Loucy (cell line): Measurements from ENCODE around the gene FANCC.

Source experiments
- H2AFZ ChIP-seq: fragments of 200-600 bp; sonication (generic); 2 replicates; pipeline ENCODE4 v1.6.0; 2016; ENCODE audit warnings: antibody characterized with exemption, mild to moderate bottlenecking, low read length, moderate library complexity
- H3F3A ChIP-seq: fragments of 200-600 bp; 2 replicates; pipeline ENCODE4 v1.6.0; 2016; ENCODE audit warnings: antibody characterized with exemption, low read depth, mild to moderate bottlenecking
- H3K27me3 ChIP-seq: fragments of 200-600 bp; sonication (generic); 2 replicates; pipeline ENCODE4 v1.6.1; 2014; ENCODE audit warnings: low read length, mild to moderate bottlenecking; ENCODE audit not compliant: insufficient read depth, poor library complexity, severe bottlenecking
- H3K36me3 ChIP-seq: fragments of 200-600 bp; sonication (generic); 2 replicates; pipeline ENCODE4 v1.6.1; 2016; ENCODE audit warnings: low read length; ENCODE audit not compliant: insufficient read depth
- H3K4me1 ChIP-seq: fragments of 200-600 bp; sonication (generic); 2 replicates; pipeline ENCODE4 v1.5.1; 2014; ENCODE audit warnings: low read length, mild to moderate bottlenecking; ENCODE audit not compliant: insufficient read depth, poor library complexity, severe bottlenecking
- H3K4me2 ChIP-seq: fragments of 200-600 bp; sonication (generic); 2 replicates; pipeline ENCODE4 v1.6.0; 2014; ENCODE audit warnings: antibody characterized with exemption, low read length, low read depth, mild to moderate bottlenecking; ENCODE audit not compliant: poor library complexity, severe bottlenecking
- H3K4me3 ChIP-seq: fragments of 200-600 bp; sonication (generic); 2 replicates; pipeline ENCODE4 v1.5.1; 2014; ENCODE audit warnings: low read length, mild to moderate bottlenecking, mixed read lengths; ENCODE audit not compliant: poor library complexity, severe bottlenecking
- H3K79me2 ChIP-seq: fragments of 200-600 bp; sonication (generic); 2 replicates; pipeline ENCODE4 v1.6.1; 2014; ENCODE audit warnings: low read length; ENCODE audit not compliant: insufficient read depth
- H3K9ac ChIP-seq: fragments of 200-600 bp; sonication (generic); 2 replicates; pipeline ENCODE4 v1.6.0; 2014; ENCODE audit warnings: mild to moderate bottlenecking, low read depth, low read length, moderate library complexity; ENCODE audit not compliant: poor library complexity, severe bottlenecking
- H3K9me2 ChIP-seq: fragments of 200-600 bp; sonication (generic); replicated peaks from 2 replicates; pipeline ENCODE4 v1.6.1; 2016; ENCODE audit warnings: low read depth, low read length, mixed read lengths
- H3K9me3 ChIP-seq: fragments of 200-600 bp; sonication (generic); 2 replicates; pipeline ENCODE4 v1.6.1; 2014; ENCODE audit warnings: mild to moderate bottlenecking, antibody characterized with exemption, low read length, low read depth; ENCODE audit not compliant: insufficient read depth
- H4K20me1 ChIP-seq: fragments of 200-600 bp; sonication (generic); 2 replicates; pipeline ENCODE4 v1.6.0; 2014; ENCODE audit warnings: antibody characterized with exemption, low read length, mild to moderate bottlenecking; ENCODE audit not compliant: insufficient read depth, poor library complexity, severe bottlenecking
- CTCF ChIP-seq: fragments of 200-600 bp; sonication (generic); conservative IDR thresholded peaks from 2 replicates; pipeline ENCODE4 v1.5.1; 2014; ENCODE audit warnings: mild to moderate bottlenecking, antibody characterized with exemption, low read length
- EZH2phosphoT487 ChIP-seq: fragments of 200-600 bp; IDR thresholded peaks from 2 replicates; pipeline ENCODE4 v1.6.1; 2018; ENCODE audit warnings: antibody characterized with exemption, mild to moderate bottlenecking, moderate library complexity, borderline replicate concordance

FANCC gene

GRCh38 chr9:95239071-95239470 is 78.4 kb downstream of the FANCC start:
- no peaks in the 10 kb centered on the region for H3K79me2 ChIP-seq
- H4K20me1 ChIP-seq, result no peaks in the 10 kb centered on the region
- H3K9me2 ChIP-seq, result no peaks in the 10 kb centered on the region
- TF ChIP-seq CTCF (no peak), EZH2phosphoT487 (no peak)
- H3K9me3 ChIP-seq, result no peaks in the 10 kb centered on the region
- no peak overlapping the region for H3K4me2 ChIP-seq
- no peak overlapping the region for H2AFZ ChIP-seq
- peaks cover 10% of the 10 kb centered on the region; the same call in 1 of the 2 replicates for H3K36me3 ChIP-seq
- peaks cover 25% of the 10 kb centered on the region for H3K4me1 ChIP-seq
- no peaks in the 10 kb centered on the region for H3K27me3 ChIP-seq
- no peak overlapping the region for H3K9ac ChIP-seq
- H3F3A ChIP-seq, result no peaks in the 10 kb centered on the region
- H3K4me3 ChIP-seq, result no peak overlapping the region

GRCh38 chr9:95237336-95237735 is 80.2 kb downstream of the FANCC start:
- H3K9me2 ChIP-seq, result no peaks in the 10 kb centered on the region
- no peak overlapping the region for H3K9ac ChIP-seq
- H3F3A ChIP-seq, result no peaks in the 10 kb centered on the region
- peaks cover 10% of the 10 kb centered on the region; the same call in 1 of the 2 replicates for H3K36me3 ChIP-seq
- H3K79me2 ChIP-seq, result no peaks in the 10 kb centered on the region
- no peak overlapping the region for H2AFZ ChIP-seq
- no peaks in the 10 kb centered on the region for H4K20me1 ChIP-seq
- no peak overlapping the region for H3K4me2 ChIP-seq
- peaks cover 9% of the 10 kb centered on the region for H3K4me1 ChIP-seq
- no peak overlapping the region for H3K4me3 ChIP-seq
- no peaks in the 10 kb centered on the region for H3K9me3 ChIP-seq
- TF ChIP-seq EZH2phosphoT487, result no peak
- TF ChIP-seq CTCF, result no peak
- H3K27me3 ChIP-seq, result no peaks in the 10 kb centered on the region

GRCh38 chr9:95230046-95230445 is 87.5 kb downstream of the FANCC start:
- Histone ChIP-seq H3K4me1 (peaks cover 5% of the 10 kb centered on the region), H3K4me2 (no peak overlapping the region), H3F3A (no peaks in the 10 kb centered on the region), H3K79me2 (no peaks in the 10 kb centered on the region), H4K20me1 (no peaks in the 10 kb centered on the region), H2AFZ (no peak overlapping the region), H3K9ac (no peak overlapping the region), H3K36me3 (peaks cover 5% of the 10 kb centered on the region; the same call in 1 of the 2 replicates), H3K9me3 (no peaks in the 10 kb centered on the region; the same call in 1 of the 2 replicates), H3K27me3 (no peaks in the 10 kb centered on the region), H3K9me2 (no peaks in the 10 kb centered on the region), H3K4me3 (no peak overlapping the region)
- TF ChIP-seq EZH2phosphoT487 (no peak), CTCF (peak; percentile 33)
